ENCODE measurements around the gene MEI4. TPM values are rescaled to one million over a fixed set of nuclear protein-coding genes. Genes with fewer than 3 reads are reported as not detected.

The MEI4 gene
- total and polyA plus RNA-seq, 10 of the 15 experiments (the other 5 are each of a cell fraction or from before 2014, with no cell fraction given) = 0.03 to 0.04 (median 0.03) TPM; not detected in 7

GRCh38 chr6:77814119-77814518 lies 161.3 kb downstream of the MEI4 start:
- Histone ChIP-seq H3K9me3 (replicated peaks; ENCODE audit: control insufficient read depth, insufficient read depth, low read length) (no peaks in the 10 kb centered on the region), H3K9ac (ENCODE audit: control insufficient read depth, insufficient read depth, low read length) (no peak overlapping the region), H3K79me2 (ENCODE audit: control insufficient read depth, insufficient read depth, low read length) (no peaks in the 10 kb centered on the region), H3K4me1 (ENCODE audit: control insufficient read depth, insufficient read depth, low read length) (no peaks in the 10 kb centered on the region), H3K27me3 (replicated peaks in 1 of 2; ENCODE audit: control insufficient read depth in 2 of 2, insufficient read depth in 2 of 2, low read length in 1 of 2) (no peaks in the 10 kb centered on the region), H3K4me3 (no peak overlapping the region), H4K20me1 (ENCODE audit: control insufficient read depth, insufficient read depth) (no peaks in the 10 kb centered on the region), H2AFZ (ENCODE audit: control insufficient read depth, low read depth, low read length) (no peak overlapping the region), H3K4me2 (ENCODE audit: control insufficient read depth, insufficient read depth) (no peak overlapping the region), H3K36me3 (ENCODE audit: control insufficient read depth in 2 of 2, insufficient read depth in 2 of 2, low read length in 1 of 2) (no peaks in the 10 kb centered on the region), H3K27ac (ENCODE audit: control insufficient read depth, insufficient read depth) (no peak overlapping the region)
- ChIA-PET RAD21 (ENCODE audit: unreplicated experiment) (interaction anchor here (1.0 kb wide), 1 partner anchor 12 kb away, joined by 3 read pairs; no protein-coding TSS in a partner anchor), POLR2A (no interaction called here), CTCF (interaction anchor here (1.1 to 1.2 kb wide), 2 partner anchors 11 to 12 kb away, joined by 3 to 4 read pairs; no protein-coding TSS in a partner anchor), SMC1A (ENCODE audit: uncharacterized antibody, unreplicated experiment) (interaction anchor here (0.6 to 1.6 kb wide), 5 partner anchors 11 to 341 kb away, joined by 3 to 5 read pairs (median 4); no protein-coding TSS in a partner anchor)
- no TSS peak for BruUV-seq (replicated peaks)
- 0% methylated on average over 1 of the region's 1 CpG for WGBS (ENCODE audit: insufficient coverage, insufficient replicate concordance, low lambda C conversion rate, missing lambda C conversion rate)
- in situ Hi-C loops (cut with MboI) (no loop called here), intact Hi-C loops (cut with micrococcal nuclease; ENCODE audit: unreplicated experiment) (loop anchor here (10.0 kb wide), 1 partner anchor 349 kb away; the partner anchor contains the start of gene HTR1B)
- TF ChIP-seq MYC (IDR thresholded peaks at IDR 0.05; ENCODE audit: insufficient read depth, insufficient read length, insufficient replicate concordance, low read length, severe bottlenecking) (no peak), KAT2A (conservative IDR thresholded peaks at IDR 0.05; ENCODE audit: control insufficient read depth, low read depth, low read length) (no peak), NFYB (IDR thresholded peaks at IDR 0.05; ENCODE audit: insufficient read depth, low read depth, low read length) (no peak), CREB1 (IDR thresholded peaks at IDR 0.05; ENCODE audit: low read depth) (no peak), SUPT20H (IDR thresholded peaks at IDR 0.05; ENCODE audit: borderline replicate concordance, control insufficient read depth, low read depth, low read length) (no peak), STAT3 (IDR thresholded peaks at IDR 0.05; ENCODE audit: low read depth, low read length) (no peak), NRF1 (conservative IDR thresholded peaks at IDR 0.05; ENCODE audit: low read depth, low read length) (no peak), POU2F2 (IDR thresholded peaks at IDR 0.05; ENCODE audit: borderline replicate concordance, low read depth, low read length) (no peak), ETV6 (conservative IDR thresholded peaks at IDR 0.05 in 1 of 2, IDR thresholded peaks at IDR 0.05 in 1 of 2; ENCODE audit: borderline replicate concordance in 1 of 2, low read depth in 1 of 2) (no peak), ZBTB4 (CRISPR knock-in tag; IDR thresholded peaks at IDR 0.05) (no peak), KLF5 (IDR thresholded peaks at IDR 0.05; ENCODE audit: partially characterized antibody) (no peak), ZNF384 (IDR thresholded peaks at IDR 0.05; ENCODE audit: borderline replicate concordance, low read depth, low read length) (no peak), ZNF207 (IDR thresholded peaks at IDR 0.05; ENCODE audit: borderline replicate concordance) (no peak)
- DNase-seq (ENCODE audit: low read depth, low spot score) (no peak), FAIRE-seq (no peak), ATAC-seq (no peak)

Data from GM12878 (cell line).